Mesothelial cell of epicardium (in vitro differentiated cells): ENCODE data around the gene SIDT1. TPM values are rescaled to one million over a fixed set of nuclear protein-coding genes. Genes with fewer than 3 reads are reported as not detected.

ENCODE experiments used
- DNase-seq, 2 experiments: peaks; one replicate each; pipeline ENCODE4 v3.0.0; 2021; ENCODE audit warnings: low spot score in 2 of 2; ENCODE audit not compliant: unreplicated experiment in 2 of 2
- H3K27ac Mint-ChIP-seq: 2 replicates; pipeline ENCODE4 v1.8.0; 2021; ENCODE audit warnings: mixed read lengths
- H3K27me3 Mint-ChIP-seq: 2 replicates; pipeline ENCODE4 v1.8.0; 2021; ENCODE audit warnings: low read depth, mixed read lengths
- H3K36me3 Mint-ChIP-seq: 2 replicates; pipeline ENCODE4 v1.8.0; 2021; ENCODE audit warnings: mixed read lengths
- H3K4me1 Mint-ChIP-seq: 2 replicates; pipeline ENCODE4 v1.8.0; 2021; ENCODE audit warnings: mixed read lengths
- H3K4me3 Mint-ChIP-seq: 2 replicates; pipeline ENCODE4 v1.8.0; 2021; ENCODE audit warnings: mild to moderate bottlenecking, moderate library complexity, mixed read lengths
- H3K9me3 Mint-ChIP-seq: 2 replicates; pipeline ENCODE4 v1.8.0; 2021; ENCODE audit warnings: mixed read lengths
- CTCF ChIP-seq: fragments of 200-600 bp; sonication (generic); IDR thresholded peaks from one replicate; pipeline ENCODE4 v1.5.0; 2021; ENCODE audit warnings: antibody characterized with exemption; ENCODE audit not compliant: unreplicated experiment
- total RNA-seq: library from RNA; stranded (reverse); gene quantifications from 3 replicates; pipeline ENCODE4 v1.2.1, GENCODE V29; 2021

Gene SIDT1
- total RNA-seq, 1 donor from 2014 or later: not detected

- Mint-ChIP-seq H3K9me3 (no peaks in the 10 kb centered on the region), H3K27ac (no peak overlapping the region), H3K4me1 (peaks cover 3% of the 10 kb centered on the region), H3K4me3 (no peak overlapping the region), H3K27me3 (peaks cover 23% of the 10 kb centered on the region), H3K36me3 (no peaks in the 10 kb centered on the region)
- no peak for DNase-seq
- TF ChIP-seq CTCF: no peak
These were observed 22.8 kb downstream of the SIDT1 start for GRCh38 chr3:113555138-113555537.

- H3K4me1 Mint-ChIP-seq: peaks cover 6% of the 10 kb centered on the region
These were observed 24.1 kb downstream of the SIDT1 start for GRCh38 chr3:113556316-113556945.

GRCh38 chr3:113556946-113557335, 24.6 kb downstream of the SIDT1 start:
- TF ChIP-seq CTCF: no peak
- Mint-ChIP-seq H3K27ac (no peak overlapping the region), H3K4me1 (peaks cover 6% of the 10 kb centered on the region), H3K27me3 (peaks cover 23% of the 10 kb centered on the region), H3K9me3 (no peaks in the 10 kb centered on the region), H3K36me3 (no peaks in the 10 kb centered on the region), H3K4me3 (no peak overlapping the region)
- no peak for DNase-seq

More at GRCh38 chr3:113556316-113556945, 24.1 kb downstream of the SIDT1 start:
- Mint-ChIP-seq H3K4me3 (no peak overlapping the region), H3K9me3 (no peaks in the 10 kb centered on the region), H3K27ac (no peak overlapping the region), H3K27me3 (peaks cover 22% of the 10 kb centered on the region), H3K36me3 (no peaks in the 10 kb centered on the region)
- no peak for DNase-seq
- TF ChIP-seq CTCF: no peak

- Mint-ChIP-seq H3K9me3 (no peaks in the 10 kb centered on the region), H3K27ac (no peak overlapping the region), H3K4me1 (peaks cover 6% of the 10 kb centered on the region), H3K36me3 (no peaks in the 10 kb centered on the region), H3K27me3 (peaks cover 20% of the 10 kb centered on the region), H3K4me3 (no peak overlapping the region)
- TF ChIP-seq CTCF: no peak
- DNase-seq: no peak
These were observed 25.0 kb downstream of the SIDT1 start for GRCh38 chr3:113557374-113557773.

- no peak for DNase-seq
- no peak overlapping the region for H3K4me3 Mint-ChIP-seq
- TF ChIP-seq CTCF: no peak
- H3K27me3 Mint-ChIP-seq: peaks cover 30% of the 10 kb centered on the region
- peaks cover 6% of the 10 kb centered on the region for H3K4me1 Mint-ChIP-seq
- no peaks in the 10 kb centered on the region for H3K36me3 Mint-ChIP-seq
- H3K9me3 Mint-ChIP-seq: no peaks in the 10 kb centered on the region
- no peak overlapping the region for H3K27ac Mint-ChIP-seq
These were observed 26.7 kb downstream of the SIDT1 start for GRCh38 chr3:113559009-113559408.
